Psoas muscle (tissue), 8 donors: ENCODE results near the gene MYBPHL. TPM values are rescaled to one million over a fixed set of nuclear protein-coding genes. Genes with fewer than 3 reads are reported as not detected.
A peak's percentile ranks its signal among the peaks of the same experiment; 100 is the strongest.

ENCODE experiments used
- ATAC-seq, 4 donors: fragments of 200-7000 bp; cut with Tn5 transposase; one replicate each; pipeline ENCODE4 v1.9.1; 2020; ENCODE audit warnings: moderate library complexity in 3 of 4, mild to moderate bottlenecking in 2 of 4
- DNase-seq, 2 donors: peaks; one replicate each; pipeline ENCODE4 v3.0.0-alpha.2; 2020
- H3K27ac ChIP-seq: fragments of 200-600 bp; one replicate; pipeline ENCODE4 v1.8.0; 2022
- H3K27me3 ChIP-seq, 3 donors: fragments of 200-600 bp in 1 of 3; one replicate each; pipeline versions ENCODE4 v1.6.1 to v1.8.0; 2013 to 2022; ENCODE audit warnings: low read length in 2 of 3, mild to moderate bottlenecking in 2 of 3, moderate library complexity in 1 of 3; ENCODE audit not compliant: insufficient read depth in 3 of 3
- H3K36me3 ChIP-seq, 2 donors: fragments of 200-600 bp in 1 of 2; one replicate each; pipeline versions ENCODE4 v1.6.1 to v1.8.0; 2013 to 2022; ENCODE audit warnings: low read depth in 1 of 2, mild to moderate bottlenecking in 1 of 2, moderate library complexity in 1 of 2; ENCODE audit not compliant: insufficient read depth in 1 of 2
- H3K4me1 ChIP-seq: fragments of 200-600 bp; one replicate; pipeline ENCODE4 v1.8.0; 2022
- H3K4me3 ChIP-seq: fragments of 200-600 bp; one replicate; pipeline ENCODE4 v1.8.0; 2022; ENCODE audit warnings: mild to moderate bottlenecking
- H3K9me3 ChIP-seq: fragments of 200-600 bp; one replicate; pipeline ENCODE4 v1.8.0; 2022
- CTCF ChIP-seq: fragments of 200-600 bp; IDR thresholded peaks from one replicate; pipeline ENCODE4 v1.8.0; 2022; ENCODE audit warnings: antibody characterized with exemption
- WGBS, 3 donors: extraction: QIAGEN DNeasy Blood & Tissue Kit; methylation state at CpG; one replicate each; pipeline versions ENCODE4 v1.1.6 to v1.1.7; 2013; 5-methylcytosine and 5-hydroxymethylcytosine counted together
- intact Hi-C, 2 donors: fragments of 100-400 bp; cut with DNase I; formaldehyde crosslinking; loops; one replicate each; pipeline versions ENCODE4 v1.11.0 to v1.14.2; 2022
- polyA plus RNA-seq, 3 donors: library from polyadenylated mRNA; stranded (reverse); fragments of 200-250 nt; gene quantifications; one replicate each; pipeline ENCODE4 v1.2.3, GENCODE V29; 2013
- total RNA-seq, 4 donors: library from RNA; stranded (reverse); fragmentation: NEBNext Ultra II Directional in 2 of 4; extraction: Animal tissue kit (Norgen Biotek cat#: 25700) in 2 of 4; gene quantifications; one replicate each; pipeline versions ENCODE4 v1.2.1 to v1.2.4, GENCODE V29; 2021 to 2023
- donor health status: healthy with polysubstance abuse.
- donor health status: DM: no; HTN: no; CAD: no; lungs with moderate emphysema.
- donor health status: Bipolar disorder and iron deficiency.
- donor health status: healthy.
- donor health status: DM: yes; HTN: yes; CAD: no.
- donor health status: DM: no; HTN: no; CAD: no.
- donor health status: DM: no; HTN: no; CAD: no.
- donor health status: DM: yes; HTN: yes; CAD: no.

The MYBPHL gene
- total and polyA plus RNA-seq, 7 donors: 0.17 to 2.2 (median 0.57) TPM; not detected in 1

DNA sequence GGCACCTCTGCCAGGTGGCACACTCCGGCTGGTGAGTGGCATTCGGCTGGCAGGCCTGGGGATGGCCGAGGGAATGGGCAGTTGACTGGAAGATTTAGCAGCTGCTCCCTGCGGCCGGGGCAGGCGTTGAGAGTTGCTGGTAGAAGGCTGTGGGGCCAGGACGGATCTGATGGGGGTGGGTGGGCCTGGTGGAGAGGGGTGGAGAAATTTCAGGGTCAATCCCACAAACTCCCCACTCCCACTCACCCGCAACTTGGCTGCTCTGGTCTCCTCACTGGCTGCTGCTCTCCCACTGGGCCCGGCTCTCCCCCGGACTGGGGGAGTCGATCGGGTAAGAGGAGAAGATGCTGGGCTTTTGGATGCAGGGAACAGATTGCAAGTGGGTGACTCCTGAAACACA is 25.9 kb downstream of the MYBPHL start:
- Histone ChIP-seq H3K9me3 (no peaks in the 10 kb centered on the region), H3K27ac (no peak overlapping the region), H3K4me1 (peaks cover 7% of the 10 kb centered on the region), H3K4me3 (no peak overlapping the region), H3K27me3 (no peaks in the 10 kb centered on the region), H3K36me3 (no peaks in the 10 kb centered on the region)
- WGBS, 3 donors: 84 to 92% (median 90%) methylated on average over 12 of the region's 12 CpGs
- ATAC-seq (no peak), DNase-seq (no peak)
- intact Hi-C loops: no loop called here
- no peak for TF ChIP-seq CTCF

- Histone ChIP-seq H3K27me3 (no peaks in the 10 kb centered on the region), H3K27ac (no peak overlapping the region), H3K36me3 (no peaks in the 10 kb centered on the region), H3K4me1 (peaks cover 7% of the 10 kb centered on the region), H3K4me3 (no peak overlapping the region), H3K9me3 (no peaks in the 10 kb centered on the region)
- intact Hi-C loops: no loop called here
- no peak for TF ChIP-seq CTCF
- ATAC-seq: no peak
- WGBS, 3 donors: 84 to 88% (median 87%) methylated on average over 5 of the region's 5 CpGs
- no peak for DNase-seq
Observed at GRCh38 chr1:109279615-109280278, 27.1 kb downstream of the MYBPHL start.

- peak; percentile 87 for TF ChIP-seq CTCF
- WGBS, 3 donors: 59 to 68% (median 68%) methylated on average over 7 of the region's 7 CpGs
- intact Hi-C loops: loop anchor here (2.0 kb wide), 2 partner anchors 121 to 255 kb away; no protein-coding TSS in a partner anchor
- no peaks in the 10 kb centered on the region for H3K27me3 ChIP-seq
- H3K27ac ChIP-seq: no peak overlapping the region
- no peak overlapping the region for H3K4me3 ChIP-seq
- H3K4me1 ChIP-seq: no peaks in the 10 kb centered on the region
- DNase-seq (peak; percentile 77 to 85), ATAC-seq (peak; percentile 65 to 85 (median 78))
- peaks cover 0 to 5% of the 10 kb centered on the region in 2 donors for H3K36me3 ChIP-seq
- H3K9me3 ChIP-seq: no peaks in the 10 kb centered on the region
Observed at GRCh38 chr1:109277434-109278204, 29.2 kb downstream of the MYBPHL start.

DNA sequence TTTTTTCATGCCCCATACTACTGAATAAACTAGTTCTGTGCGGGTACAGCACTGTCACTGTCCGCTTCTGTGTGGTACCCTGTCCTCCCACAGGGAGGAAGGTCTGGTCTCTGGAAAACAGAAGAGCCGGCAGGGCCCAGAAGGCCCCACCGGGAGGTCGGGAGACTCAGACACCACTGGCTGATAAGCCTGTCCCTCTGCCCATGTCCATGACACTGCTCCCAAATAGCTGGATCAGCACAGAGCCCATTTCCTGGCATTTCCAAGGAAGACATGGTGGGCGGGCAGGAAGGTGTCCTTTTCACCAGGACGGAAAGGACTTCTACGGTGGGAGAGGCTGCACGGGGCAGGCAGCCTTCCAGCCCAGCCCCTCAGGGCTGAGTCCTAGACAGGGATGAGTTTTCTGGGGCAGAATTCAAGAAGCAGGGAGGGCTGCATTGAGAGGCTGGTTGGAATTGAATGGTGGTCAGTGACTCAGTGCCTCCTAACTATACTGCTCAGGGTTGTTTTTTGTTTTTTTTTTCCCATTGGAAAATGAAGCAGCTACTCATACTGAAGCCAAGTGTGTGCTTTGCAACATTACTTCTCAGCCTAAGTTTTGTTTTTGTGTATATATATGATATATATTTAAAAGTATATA is 31.0 kb downstream of the MYBPHL start:
- no peak overlapping the region for H3K4me3 ChIP-seq
- intact Hi-C loops: loop anchor here (2.0 kb wide), 2 partner anchors 123 to 257 kb away; no protein-coding TSS in a partner anchor
- peaks cover 0 to 10% of the 10 kb centered on the region in 2 donors for H3K36me3 ChIP-seq
- H3K4me1 ChIP-seq: no peaks in the 10 kb centered on the region
- no peak overlapping the region for H3K27ac ChIP-seq
- no peak for DNase-seq
- H3K27me3 ChIP-seq: no peaks in the 10 kb centered on the region
- no peak for TF ChIP-seq CTCF
- H3K9me3 ChIP-seq: no peaks in the 10 kb centered on the region
- peak in 1 of 4 donors; percentile 15 for ATAC-seq
- 57 to 64% (median 61%) methylated on average over 9 of the region's 9 CpGs for WGBS, 3 donors
